C4-2B (cell line): ENCODE data around the gene VASN.

Experiments
- H3K27ac ChIP-seq: fragments of 450-650 bp; 2 replicates; pipeline ENCODE4 v1.5.1; 2017
- ZFX ChIP-seq: fragments of 450-650 bp; IDR thresholded peaks from 2 replicates; pipeline ENCODE4 v1.6.1; 2017
- TF ChIP-seq, protein P1 (sequence below): fragments of 450-650 bp; conservative IDR thresholded peaks from 2 replicates; pipeline ENCODE4 v1.5.1; 2017; ENCODE audit warnings: mild to moderate bottlenecking

The VASN gene

DNA sequence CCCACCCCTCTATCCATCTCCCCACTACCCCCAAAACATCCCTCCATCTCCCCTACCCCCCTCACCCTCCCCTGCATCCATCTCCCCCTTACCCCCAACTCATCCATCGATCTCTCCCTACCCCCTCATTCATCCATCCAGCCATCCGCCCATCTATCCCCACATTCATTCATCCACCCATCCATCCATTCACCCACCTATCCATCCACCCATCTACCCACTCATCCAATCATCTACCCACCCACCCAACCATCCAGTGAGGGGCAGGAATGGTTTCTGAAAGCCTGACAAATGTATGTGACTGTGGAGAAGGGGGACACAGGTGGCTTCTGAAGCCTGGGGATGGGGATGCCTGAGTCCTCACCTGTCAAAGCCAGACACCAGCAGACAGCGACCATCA lies 11.7 kb upstream of the VASN start:
- H3K27ac ChIP-seq, result no peak overlapping the region
- TF ChIP-seq, protein P1, sequence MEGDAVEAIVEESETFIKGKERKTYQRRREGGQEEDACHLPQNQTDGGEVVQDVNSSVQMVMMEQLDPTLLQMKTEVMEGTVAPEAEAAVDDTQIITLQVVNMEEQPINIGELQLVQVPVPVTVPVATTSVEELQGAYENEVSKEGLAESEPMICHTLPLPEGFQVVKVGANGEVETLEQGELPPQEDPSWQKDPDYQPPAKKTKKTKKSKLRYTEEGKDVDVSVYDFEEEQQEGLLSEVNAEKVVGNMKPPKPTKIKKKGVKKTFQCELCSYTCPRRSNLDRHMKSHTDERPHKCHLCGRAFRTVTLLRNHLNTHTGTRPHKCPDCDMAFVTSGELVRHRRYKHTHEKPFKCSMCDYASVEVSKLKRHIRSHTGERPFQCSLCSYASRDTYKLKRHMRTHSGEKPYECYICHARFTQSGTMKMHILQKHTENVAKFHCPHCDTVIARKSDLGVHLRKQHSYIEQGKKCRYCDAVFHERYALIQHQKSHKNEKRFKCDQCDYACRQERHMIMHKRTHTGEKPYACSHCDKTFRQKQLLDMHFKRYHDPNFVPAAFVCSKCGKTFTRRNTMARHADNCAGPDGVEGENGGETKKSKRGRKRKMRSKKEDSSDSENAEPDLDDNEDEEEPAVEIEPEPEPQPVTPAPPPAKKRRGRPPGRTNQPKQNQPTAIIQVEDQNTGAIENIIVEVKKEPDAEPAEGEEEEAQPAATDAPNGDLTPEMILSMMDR, result no peak
- no peak for TF ChIP-seq ZFX

DNA sequence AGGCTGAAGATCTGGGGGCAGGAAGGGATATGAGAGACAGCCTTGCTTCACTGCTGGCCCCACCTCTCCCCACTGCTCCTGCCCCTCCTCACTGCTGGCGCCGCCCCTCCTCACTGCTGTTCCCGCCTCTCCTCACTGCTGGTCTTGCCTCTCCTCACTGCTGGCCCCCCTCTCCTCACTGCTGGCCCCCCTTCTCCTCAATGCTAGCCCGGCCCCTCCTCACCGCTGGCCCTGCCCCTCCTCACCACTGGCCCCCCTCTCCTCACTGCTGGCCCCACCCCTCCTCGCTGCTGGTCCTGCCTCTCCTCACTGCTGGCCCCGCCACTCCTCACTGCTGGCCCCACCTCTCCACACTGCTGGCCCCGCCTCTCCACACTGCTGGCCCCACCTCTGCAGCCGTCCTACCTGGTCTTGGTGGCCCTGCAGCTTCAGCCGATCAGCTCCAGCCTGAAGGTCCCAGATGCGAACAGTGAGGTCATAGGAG lies 11.1 kb upstream of the VASN start:
- H3K27ac ChIP-seq, result no peak overlapping the region
- TF ChIP-seq ZFX, result no peak
- TF ChIP-seq, protein P1, result no peak

DNA sequence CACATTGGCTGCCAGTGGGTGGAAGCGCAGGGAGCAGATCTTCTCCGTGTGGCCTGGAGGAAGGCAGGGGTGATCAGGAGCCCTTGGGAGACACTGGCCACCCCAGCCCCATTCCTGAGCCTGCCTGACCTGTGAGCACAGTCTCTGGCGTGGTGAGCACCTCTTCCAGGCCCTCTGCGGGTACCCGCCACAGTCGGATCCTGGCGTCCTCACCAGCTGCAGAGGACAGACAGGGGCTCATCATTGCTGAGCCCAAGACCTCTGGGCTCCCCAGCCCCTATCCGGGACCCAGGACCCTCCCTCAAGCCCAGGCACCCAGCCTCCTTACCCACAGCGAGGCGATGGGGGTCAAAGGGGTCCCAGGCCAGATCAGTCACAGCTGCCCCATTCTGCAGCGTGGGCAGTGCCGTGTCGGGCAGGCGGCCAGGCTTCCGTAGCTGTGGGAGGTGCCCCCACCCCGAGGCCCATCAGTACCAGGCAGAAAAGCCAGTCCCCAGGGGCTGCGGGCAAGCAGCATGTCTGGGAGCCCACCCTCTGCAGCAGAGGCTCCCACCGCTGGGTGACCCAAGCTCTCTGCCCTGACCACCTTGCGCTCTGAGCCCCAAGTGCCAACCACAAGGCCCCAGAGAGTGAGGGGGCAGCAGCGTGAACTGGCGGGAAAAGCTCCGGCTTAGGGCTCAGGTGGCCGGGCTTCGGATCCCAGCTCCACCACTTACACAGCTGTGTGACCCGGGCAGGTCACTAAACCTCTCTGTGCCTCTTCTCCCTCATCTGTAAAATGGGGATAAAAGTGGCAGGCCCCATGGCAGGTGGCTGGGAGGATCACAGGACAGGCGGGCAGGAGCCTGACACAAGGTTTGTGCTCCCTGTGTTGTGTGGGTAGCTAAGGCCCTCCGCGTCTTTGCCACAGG lies 10.4 kb upstream of the VASN start:
- TF ChIP-seq ZFX, result no peak

DNA sequence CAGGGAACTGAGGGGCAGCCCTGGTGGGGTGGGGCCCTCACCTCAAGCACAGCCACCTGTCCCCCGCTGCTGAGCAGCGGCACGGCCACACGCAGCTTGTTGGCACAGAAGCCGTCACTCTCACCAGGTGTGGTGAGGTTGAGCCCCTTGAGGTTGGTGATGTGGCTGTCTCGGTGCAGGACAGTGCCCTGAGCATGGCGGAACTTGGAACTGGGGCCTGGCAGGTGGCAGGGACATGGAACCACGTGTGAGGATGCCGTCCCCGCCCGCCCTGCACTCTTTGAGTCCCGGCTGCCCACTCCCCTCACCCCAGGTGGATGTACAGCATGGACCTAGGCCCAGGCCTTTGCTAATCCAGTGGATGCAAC lies 9.7 kb upstream of the VASN start:
- no peak overlapping the region for H3K27ac ChIP-seq
- TF ChIP-seq ZFX, result no peak
- TF ChIP-seq, protein P1, result no peak

More for the DNA sequence above, 10.4 kb upstream of the VASN start:
- H3K27ac ChIP-seq, result no peak overlapping the region

DNA sequence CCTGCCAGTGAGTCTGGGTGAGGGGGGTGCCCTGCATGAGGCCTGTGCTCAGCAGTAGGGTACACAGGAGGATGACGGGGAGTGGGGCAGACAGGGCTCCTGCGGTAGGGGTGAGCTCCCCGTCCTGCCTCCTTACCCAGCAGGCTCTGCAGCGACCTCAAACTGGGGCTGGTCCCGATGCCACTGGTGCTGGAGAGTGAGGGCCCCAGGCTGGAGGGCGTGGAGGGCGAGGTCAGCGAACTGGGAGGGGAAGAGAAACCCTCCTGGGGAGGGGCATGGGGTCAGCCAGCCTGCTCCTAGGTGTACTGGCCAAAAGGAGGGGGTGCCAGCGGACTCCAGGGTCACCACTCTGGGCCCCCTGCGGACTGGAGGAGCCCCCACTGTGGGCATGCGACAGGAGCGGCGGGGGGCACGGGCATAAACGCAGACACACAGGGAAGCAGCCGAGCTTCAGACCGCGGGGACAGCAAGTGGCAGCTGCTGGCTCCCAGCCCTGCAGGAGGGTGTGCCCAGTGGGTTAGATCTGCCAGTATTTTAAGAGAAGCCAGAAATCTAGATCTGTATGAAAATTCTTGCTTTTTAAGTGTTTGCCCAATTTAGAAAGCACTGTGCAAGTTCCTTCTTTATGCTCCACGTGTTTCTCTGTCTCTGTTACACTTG lies 9.0 kb upstream of the VASN start:
- TF ChIP-seq, protein P1, result no peak
- TF ChIP-seq ZFX, result no peak

DNA sequence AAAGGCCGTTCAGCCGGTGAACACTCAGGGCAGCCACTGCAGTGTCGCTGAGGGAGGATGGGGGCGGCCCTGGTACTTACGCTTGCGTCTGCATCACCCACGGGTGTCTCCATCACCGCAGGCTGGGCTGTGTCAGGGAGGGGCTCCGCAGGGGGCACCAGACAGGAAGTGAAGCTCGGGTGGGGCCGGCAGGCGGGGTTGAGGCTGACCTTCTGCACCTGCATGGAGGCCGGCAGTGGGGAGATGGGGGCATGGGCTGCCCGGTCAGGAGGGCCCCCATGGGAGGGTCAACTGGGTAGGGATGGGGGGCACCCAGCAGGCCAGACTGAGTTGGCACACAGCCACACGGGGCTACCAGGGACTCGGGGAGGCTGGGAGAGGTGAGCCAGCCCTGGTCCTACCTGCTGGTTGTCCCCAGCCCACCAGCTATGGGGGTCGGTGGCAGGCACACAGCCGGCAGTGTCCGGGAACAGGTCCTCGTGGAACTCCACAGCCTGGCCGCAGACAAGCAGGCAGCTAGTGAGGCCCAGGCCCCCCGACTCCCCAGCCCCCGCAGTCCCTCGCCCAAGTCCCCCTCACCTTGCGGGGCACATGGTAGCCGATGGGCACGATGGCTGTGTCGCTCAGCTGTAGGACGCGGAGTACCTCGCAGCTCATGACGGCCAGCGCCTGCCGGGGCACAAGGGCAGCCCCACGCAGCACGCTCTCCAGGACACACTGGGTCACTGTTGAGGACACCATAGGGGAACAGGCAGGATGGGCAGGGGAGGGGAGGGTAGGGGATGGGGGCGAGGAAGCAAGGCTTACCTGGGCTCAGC lies 7.2 kb upstream of the VASN start:
- TF ChIP-seq, protein P1, result no peak
- no peak for TF ChIP-seq ZFX
- H3K27ac ChIP-seq, result no peak overlapping the region

More for the DNA sequence above, 9.0 kb upstream of the VASN start:
- H3K27ac ChIP-seq, result no peak overlapping the region

DNA sequence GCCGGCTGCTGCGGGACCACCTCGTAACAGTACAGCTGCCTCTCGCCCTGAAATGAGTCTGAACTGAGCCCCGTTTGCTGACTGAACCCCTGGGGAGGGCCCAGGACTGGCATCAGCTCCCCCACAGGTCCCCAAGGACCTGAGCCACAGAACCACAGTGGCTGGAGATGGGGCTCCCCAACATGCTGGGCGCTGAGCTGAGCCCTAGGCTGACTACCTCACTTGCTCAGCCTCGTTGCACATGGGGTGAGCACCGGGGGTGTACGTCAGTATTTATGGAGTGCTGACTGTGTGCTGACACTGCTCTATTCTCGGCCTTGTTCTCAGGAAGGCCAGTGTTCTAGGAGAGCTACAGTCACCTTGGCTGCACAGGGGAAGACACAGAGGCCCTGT lies 6.6 kb upstream of the VASN start:
- no peak for TF ChIP-seq ZFX
- TF ChIP-seq, protein P1, result no peak
- no peak overlapping the region for H3K27ac ChIP-seq
